ENCODE results near the gene NDST3. TPM values are rescaled to one million over a fixed set of nuclear protein-coding genes. Genes with fewer than 3 reads are reported as not detected.
"Not testable (repeated sequence)": the region's sequence is repeated elsewhere in the genome, so short reads cannot be mapped to it uniquely, and the experiment has no call there.

NDST3 gene
- total and polyA plus RNA-seq, 2 of the 13 experiments (the other 11 are each of a cell fraction or from before 2014, with no cell fraction given), result not detected

DNA sequence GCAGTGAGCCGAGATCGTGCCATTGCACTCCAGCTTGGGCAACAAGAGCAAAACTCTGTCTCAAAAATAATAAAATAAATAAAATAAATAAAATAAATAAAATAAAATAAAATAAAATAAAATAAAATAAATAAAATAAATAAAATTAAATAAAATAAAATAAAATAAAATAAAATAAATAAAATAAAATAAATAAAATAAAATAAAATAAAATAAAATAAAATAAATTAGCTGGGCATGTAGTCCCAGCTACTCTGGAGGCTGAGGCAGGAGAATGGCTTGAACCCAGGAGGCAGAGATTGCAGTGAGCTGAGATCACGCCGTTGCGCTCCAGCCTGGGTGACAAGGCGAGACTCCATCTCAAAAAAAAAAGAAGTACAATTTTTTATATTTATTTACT is 265.3 kb downstream of the NDST3 start:
- ATAC-seq; POLR2A ChIA-PET; FAIRE-seq; H3K79me2 ChIP-seq (ENCODE audit: insufficient read depth, low read length); H4K20me1 ChIP-seq (ENCODE audit: insufficient read depth, low read length); in situ Hi-C loops (cut with HindIII; ENCODE audit: extremely low pct_ligation_motif_present, low pct_unique_long_range_greater_than_20kb); H3K4me3 ChIP-seq (replicated peaks in 1 of 3; ENCODE audit: insufficient read depth in 1 of 3, low read depth in 2 of 3, low read length in 3 of 3); H3K27me3 ChIP-seq (ENCODE audit: control insufficient read depth in 1 of 2, insufficient read depth in 2 of 2, low read length in 2 of 2); H3K36me3 ChIP-seq (replicated peaks in 1 of 2; ENCODE audit: control insufficient read depth in 1 of 2, insufficient read depth in 2 of 2, low read length in 2 of 2); DNase-seq (ENCODE audit: low spot score); H3K4me1 ChIP-seq (ENCODE audit: insufficient read depth, low read length); BruUV-seq (replicated peaks); intact Hi-C loops (cut with micrococcal nuclease; ENCODE audit: unreplicated experiment); H3K9ac ChIP-seq (ENCODE audit: insufficient read depth, low read depth, low read length); H2AFZ ChIP-seq (ENCODE audit: low read length); H3K4me2 ChIP-seq (ENCODE audit: low read depth, low read length); H3K9me3 ChIP-seq (ENCODE audit: low read length); CTCF ChIA-PET (ENCODE audit: low intra/inter-chr PET ratio, low total read pairs); H3K27ac ChIP-seq (ENCODE audit: extremely low read length, insufficient read depth, low read length): not testable (repeated sequence)
- WGBS (ENCODE audit: low lambda C conversion rate), result 85% methylated on average over 6 of the region's 6 CpGs

DNA sequence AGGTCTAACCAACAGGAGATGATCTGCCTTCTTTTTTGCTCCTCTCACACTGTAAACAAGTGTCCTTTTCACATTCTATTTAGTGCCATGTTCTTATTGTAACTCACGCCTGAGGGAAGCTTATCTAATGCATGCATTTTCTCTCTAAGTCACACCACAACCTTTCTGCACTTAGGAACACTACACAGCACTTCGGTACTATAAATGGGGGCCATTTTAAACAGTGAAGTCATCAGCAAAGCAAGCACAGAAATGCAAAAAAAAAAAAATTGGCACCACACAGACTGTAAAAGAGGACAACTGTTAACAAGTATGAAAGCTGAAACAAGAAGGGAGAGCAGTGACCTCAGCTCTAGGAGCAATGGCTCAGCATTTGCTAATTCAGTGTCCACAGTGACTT is 273.4 kb downstream of the NDST3 start:
- FAIRE-seq, result no peak
- BruUV-seq (replicated peaks), result no TSS peak
- H2AFZ ChIP-seq (ENCODE audit: low read length), result no peak overlapping the region
- TF ChIP-seq, protein P1, sequence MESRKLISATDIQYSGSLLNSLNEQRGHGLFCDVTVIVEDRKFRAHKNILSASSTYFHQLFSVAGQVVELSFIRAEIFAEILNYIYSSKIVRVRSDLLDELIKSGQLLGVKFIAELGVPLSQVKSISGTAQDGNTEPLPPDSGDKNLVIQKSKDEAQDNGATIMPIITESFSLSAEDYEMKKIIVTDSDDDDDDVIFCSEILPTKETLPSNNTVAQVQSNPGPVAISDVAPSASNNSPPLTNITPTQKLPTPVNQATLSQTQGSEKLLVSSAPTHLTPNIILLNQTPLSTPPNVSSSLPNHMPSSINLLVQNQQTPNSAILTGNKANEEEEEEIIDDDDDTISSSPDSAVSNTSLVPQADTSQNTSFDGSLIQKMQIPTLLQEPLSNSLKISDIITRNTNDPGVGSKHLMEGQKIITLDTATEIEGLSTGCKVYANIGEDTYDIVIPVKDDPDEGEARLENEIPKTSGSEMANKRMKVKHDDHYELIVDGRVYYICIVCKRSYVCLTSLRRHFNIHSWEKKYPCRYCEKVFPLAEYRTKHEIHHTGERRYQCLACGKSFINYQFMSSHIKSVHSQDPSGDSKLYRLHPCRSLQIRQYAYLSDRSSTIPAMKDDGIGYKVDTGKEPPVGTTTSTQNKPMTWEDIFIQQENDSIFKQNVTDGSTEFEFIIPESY (CRISPR knock-in tag; IDR thresholded peaks at IDR 0.05), result no peak
- TF ChIP-seq, protein P2, sequence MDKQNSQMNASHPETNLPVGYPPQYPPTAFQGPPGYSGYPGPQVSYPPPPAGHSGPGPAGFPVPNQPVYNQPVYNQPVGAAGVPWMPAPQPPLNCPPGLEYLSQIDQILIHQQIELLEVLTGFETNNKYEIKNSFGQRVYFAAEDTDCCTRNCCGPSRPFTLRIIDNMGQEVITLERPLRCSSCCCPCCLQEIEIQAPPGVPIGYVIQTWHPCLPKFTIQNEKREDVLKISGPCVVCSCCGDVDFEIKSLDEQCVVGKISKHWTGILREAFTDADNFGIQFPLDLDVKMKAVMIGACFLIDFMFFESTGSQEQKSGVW (CRISPR knock-in tag; IDR thresholded peaks at IDR 0.05; ENCODE audit: borderline replicate concordance), result no peak
- TF ChIP-seq ZNF75D (CRISPR knock-in tag; IDR thresholded peaks at IDR 0.05; ENCODE audit: borderline replicate concordance) (no peak), KDM6A (CRISPR knock-in tag; IDR thresholded peaks at IDR 0.05; ENCODE audit: low read depth) (no peak), ZNF564 (CRISPR knock-in tag; IDR thresholded peaks at IDR 0.05) (no peak), CEBPB (IDR thresholded peaks at IDR 0.05; ENCODE audit: borderline replicate concordance, low read depth, low read length) (no peak), REXO4 (CRISPR knock-in tag; IDR thresholded peaks at IDR 0.05; ENCODE audit: borderline replicate concordance) (no peak)
- TF ChIP-seq, protein P3, sequence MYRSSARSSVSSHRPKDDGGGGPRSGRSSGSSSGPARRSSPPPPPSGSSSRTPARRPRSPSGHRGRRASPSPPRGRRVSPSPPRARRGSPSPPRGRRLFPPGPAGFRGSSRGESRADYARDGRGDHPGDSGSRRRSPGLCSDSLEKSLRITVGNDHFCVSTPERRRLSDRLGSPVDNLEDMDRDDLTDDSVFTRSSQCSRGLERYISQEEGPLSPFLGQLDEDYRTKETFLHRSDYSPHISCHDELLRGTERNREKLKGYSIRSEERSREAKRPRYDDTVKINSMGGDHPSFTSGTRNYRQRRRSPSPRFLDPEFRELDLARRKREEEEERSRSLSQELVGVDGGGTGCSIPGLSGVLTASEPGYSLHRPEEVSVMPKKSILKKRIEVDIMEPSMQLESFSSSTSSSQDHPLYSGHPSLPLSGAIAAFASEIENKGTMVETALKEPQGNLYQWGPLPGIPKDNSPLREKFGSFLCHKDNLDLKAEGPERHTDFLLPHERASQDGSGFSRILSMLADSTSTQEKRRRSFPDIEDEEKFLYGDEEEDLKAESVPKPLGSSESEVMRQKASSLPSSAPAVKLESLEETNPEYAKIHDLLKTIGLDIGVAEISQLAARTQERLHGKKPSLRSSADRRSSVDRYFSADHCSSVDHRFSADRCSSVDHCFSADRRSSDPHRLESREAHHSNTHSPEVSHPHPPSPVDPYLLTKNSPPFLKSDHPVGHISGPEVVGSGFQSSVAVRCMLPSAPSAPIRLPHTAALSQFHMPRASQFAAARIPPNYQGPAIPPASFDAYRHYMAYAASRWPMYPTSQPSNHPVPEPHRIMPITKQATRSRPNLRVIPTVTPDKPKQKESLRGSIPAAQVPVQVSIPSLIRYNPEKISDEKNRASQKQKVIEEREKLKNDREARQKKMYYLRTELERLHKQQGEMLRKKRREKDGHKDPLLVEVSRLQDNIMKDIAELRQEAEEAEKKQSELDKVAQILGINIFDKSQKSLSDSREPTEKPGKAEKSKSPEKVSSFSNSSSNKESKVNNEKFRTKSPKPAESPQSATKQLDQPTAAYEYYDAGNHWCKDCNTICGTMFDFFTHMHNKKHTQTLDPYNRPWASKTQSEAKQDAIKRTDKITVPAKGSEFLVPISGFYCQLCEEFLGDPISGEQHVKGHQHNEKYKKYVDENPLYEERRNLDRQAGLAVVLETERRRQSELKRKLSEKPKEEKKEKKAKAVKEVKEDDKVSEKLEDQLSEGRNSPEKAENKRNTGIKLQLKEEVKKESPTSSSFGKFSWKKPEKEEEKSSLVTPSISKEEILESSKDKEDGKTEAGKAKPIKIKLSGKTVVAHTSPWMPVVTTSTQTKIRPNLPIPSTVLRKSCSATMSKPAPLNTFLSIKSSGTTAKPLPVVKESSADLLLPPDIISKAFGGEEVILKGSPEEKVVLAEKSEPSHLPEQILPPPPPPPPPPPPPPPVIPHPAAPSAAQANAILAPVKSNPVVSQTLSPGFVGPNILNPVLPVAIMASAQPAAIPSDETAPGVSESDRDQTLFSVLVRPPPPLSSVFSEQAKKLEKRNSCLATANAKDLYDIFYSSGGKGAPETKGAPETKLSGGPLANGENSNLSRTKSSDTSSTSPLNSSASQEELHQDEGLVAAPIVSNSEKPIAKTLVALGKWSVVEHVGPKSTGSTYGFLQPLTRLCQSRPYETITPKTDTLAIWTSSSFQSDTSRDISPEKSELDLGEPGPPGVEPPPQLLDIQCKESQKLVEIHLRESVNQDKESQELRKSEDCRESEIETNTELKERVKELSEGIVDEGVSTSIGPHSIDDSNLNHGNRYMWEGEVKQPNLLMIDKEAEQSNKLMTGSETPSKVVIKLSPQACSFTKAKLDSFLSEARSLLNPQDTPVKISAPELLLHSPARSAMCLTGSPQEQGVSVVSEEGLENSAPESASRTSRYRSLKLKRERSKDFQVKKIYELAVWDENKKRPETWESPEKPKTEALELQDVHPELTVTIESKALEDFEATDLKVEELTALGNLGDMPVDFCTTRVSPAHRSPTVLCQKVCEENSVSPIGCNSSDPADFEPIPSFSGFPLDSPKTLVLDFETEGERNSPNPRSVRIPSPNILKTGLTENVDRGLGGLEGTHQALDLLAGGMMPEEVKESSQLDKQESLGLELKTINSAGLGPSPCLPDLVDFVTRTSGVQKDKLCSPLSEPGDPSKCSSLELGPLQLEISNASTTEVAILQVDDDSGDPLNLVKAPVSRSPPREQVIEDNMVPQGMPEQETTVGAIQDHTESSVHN (CRISPR knock-in tag; IDR thresholded peaks at IDR 0.05), result no peak

More for the DNA sequence above, 273.4 kb downstream of the NDST3 start:
- Histone ChIP-seq H3K36me3 (replicated peaks in 1 of 2; ENCODE audit: control insufficient read depth in 1 of 2, insufficient read depth in 2 of 2, low read length in 2 of 2) (no peaks in the 10 kb centered on the region), H3K27me3 (ENCODE audit: control insufficient read depth in 1 of 2, insufficient read depth in 2 of 2, low read length in 2 of 2) (no peaks in the 10 kb centered on the region), H3K9me3 (ENCODE audit: low read length) (no peaks in the 10 kb centered on the region), H3K27ac (ENCODE audit: extremely low read length, insufficient read depth, low read length) (no peak overlapping the region), H3K4me2 (ENCODE audit: low read depth, low read length) (no peak overlapping the region), H4K20me1 (ENCODE audit: insufficient read depth, low read length) (no peaks in the 10 kb centered on the region), H3K9ac (ENCODE audit: insufficient read depth, low read depth, low read length) (no peak overlapping the region), H3K4me1 (ENCODE audit: insufficient read depth, low read length) (no peaks in the 10 kb centered on the region), H3K79me2 (ENCODE audit: insufficient read depth, low read length) (no peaks in the 10 kb centered on the region), H3K4me3 (replicated peaks in 1 of 3; ENCODE audit: insufficient read depth in 1 of 3, low read depth in 2 of 3, low read length in 3 of 3) (no peak overlapping the region)
- CTCF ChIA-PET (ENCODE audit: low intra/inter-chr PET ratio, low total read pairs), result no interaction called here
- in situ Hi-C loops (cut with HindIII; ENCODE audit: extremely low pct_ligation_motif_present, low pct_unique_long_range_greater_than_20kb), result no loop called here
- intact Hi-C loops (cut with micrococcal nuclease; ENCODE audit: unreplicated experiment), result no loop called here
- DNase-seq (ENCODE audit: low spot score) (no peak), ATAC-seq (no peak)
- WGBS (ENCODE audit: low lambda C conversion rate), result 3% methylated on average over 2 of the region's 2 CpGs
- POLR2A ChIA-PET, result no interaction called here
